Measurements from ENCODE around the gene SHKBP1.
"Not testable (repeated sequence)": the region's sequence is repeated elsewhere in the genome, so short reads cannot be mapped to it uniquely, and the experiment has no call there.

Gene SHKBP1

DNA sequence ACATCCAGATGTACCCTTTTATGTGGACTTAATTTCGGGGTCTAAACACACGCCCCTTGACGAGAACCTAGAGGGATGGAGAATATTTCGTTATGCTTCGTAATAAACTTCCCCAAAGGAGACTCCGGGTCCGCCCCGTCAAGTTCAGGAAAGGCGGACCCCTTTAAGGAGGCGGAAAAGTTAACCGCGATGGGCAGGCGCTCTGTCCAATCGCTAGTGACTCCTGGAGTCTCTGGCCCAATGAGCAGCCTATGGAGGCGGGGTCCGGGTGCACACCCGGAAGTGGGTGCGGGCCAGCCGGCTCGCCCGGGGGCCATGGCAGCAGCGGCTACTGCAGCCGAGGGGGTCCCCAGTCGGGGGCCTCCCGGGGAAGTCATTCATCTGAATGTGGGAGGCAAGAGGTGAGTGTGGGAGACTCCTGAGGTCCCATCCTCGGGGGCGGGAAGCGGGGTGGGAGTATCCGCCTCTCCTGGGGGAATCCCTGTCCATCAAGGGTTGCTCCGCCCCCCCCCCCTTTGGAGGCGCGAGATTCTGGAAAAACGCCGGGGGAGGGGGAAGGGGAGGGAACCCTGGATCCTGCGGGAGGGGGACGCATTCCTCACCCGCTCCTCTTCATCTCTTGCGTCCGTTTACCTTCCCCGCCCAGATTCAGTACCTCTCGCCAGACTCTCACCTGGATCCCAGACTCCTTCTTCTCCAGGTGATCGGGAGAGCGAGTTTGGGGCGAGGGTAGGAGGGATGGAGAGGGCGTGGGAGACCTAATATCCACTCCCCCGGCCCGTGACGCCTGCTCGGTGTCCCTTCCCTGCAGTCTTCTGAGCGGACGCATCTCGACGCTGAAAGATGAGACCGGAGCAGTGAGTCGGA lies at the start of gene SHKBP1:
TSS of gene SHKBP1 (plus strand) at position 289 of the 867 bp plus-strand sequence. CDS start at position 316, 27 bp downstream.
- in situ Hi-C loops (cut with MboI; ENCODE audit: low sequenced_read_pairs): no loop called here

GRCh38 chr19:40528078-40528477 lies 48.6 kb upstream of the SHKBP1 start:
- in situ Hi-C loops (cut with MboI; ENCODE audit: low sequenced_read_pairs): no loop called here

GRCh38 chr19:40528533-40529092 lies 48.1 kb upstream of the SHKBP1 start:
- in situ Hi-C loops (cut with MboI; ENCODE audit: low sequenced_read_pairs): no loop called here

GRCh38 chr19:40529093-40529954 lies 47.3 kb upstream of the SHKBP1 start:
- in situ Hi-C loops (cut with MboI; ENCODE audit: low sequenced_read_pairs): no loop called here

- in situ Hi-C loops (cut with MboI; ENCODE audit: low sequenced_read_pairs): no loop called here
Observed at GRCh38 chr19:40530091-40530901, 46.4 kb upstream of the SHKBP1 start.

GRCh38 chr19:40533508-40533907 lies 43.2 kb upstream of the SHKBP1 start:
- in situ Hi-C loops (cut with MboI; ENCODE audit: low sequenced_read_pairs): no loop called here

DNA sequence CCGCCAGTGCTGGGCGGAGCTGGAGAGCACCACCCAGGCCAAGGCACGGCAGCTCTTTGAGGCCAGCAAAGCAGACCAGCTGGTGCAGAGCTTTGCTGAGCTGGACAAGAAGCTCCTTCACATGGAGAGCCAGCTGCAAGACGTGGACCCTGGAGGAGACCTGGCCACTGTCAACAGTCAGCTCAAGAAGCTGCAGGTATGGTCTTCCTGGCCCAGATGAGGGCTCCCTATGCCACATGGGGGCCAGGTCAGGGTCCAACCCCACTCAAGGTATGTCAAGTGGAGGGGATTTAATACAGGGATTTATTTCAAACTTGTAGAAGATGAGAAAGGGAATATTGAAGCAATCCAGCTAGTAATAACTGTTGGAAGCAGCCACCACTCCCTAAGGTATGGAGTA lies 42.5 kb upstream of the SHKBP1 start:
- in situ Hi-C loops (cut with MboI; ENCODE audit: low sequenced_read_pairs): no loop called here

DNA sequence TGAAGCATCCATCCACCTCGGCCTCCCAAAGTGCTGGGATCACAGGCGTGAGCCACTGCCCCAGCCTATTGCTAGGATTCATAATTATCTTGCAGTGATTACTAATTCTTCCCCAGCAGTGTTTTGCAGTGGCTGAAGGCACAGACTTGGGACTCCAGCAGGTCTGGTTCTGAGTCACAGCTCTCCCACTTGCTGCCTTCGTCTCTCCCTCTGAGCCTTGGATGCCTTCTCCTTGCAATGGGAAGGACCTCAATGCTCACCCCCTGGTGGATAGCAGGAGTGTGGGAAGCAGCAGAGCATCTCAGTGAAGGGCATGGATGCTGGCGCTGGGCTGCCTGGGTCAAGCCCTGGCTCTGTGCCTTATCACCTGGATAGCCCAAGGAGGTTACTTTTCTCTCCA lies 37.6 kb upstream of the SHKBP1 start:
- in situ Hi-C loops (cut with MboI; ENCODE audit: low sequenced_read_pairs): no loop called here

DNA sequence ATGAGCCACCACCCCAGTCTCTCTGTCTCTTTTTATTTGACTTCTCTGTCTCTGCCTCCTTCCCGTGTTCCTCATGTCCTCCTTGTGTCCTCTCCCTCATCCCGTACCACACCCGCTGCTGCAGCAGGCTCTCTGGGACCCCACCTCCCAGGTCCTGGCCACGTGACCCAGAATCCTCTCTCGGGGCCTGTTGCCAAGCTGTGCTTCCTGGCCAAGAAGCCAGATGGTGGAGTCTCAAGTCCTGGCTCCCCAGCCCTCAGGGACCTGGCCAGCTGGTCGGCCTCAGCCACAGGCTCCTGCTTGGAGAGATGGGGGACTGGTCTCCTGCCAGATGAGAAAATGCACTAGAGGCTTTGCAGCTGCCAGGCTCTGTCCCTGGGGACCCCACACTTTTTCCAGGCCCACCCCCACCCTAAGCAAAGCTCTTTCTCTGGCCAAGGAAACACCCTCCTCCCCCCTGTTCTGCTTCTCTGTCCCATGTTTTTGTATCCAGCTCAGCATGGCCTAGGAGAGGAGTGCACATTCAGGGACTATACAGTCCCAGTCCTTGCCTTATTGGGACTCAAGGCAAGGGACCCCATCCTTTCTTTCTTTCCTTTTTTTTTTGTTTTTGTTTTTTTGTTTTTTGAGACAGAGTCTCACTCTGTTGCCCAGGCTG lies 34.3 kb upstream of the SHKBP1 start:
- in situ Hi-C loops (cut with MboI; ENCODE audit: low sequenced_read_pairs): no loop called here

DNA sequence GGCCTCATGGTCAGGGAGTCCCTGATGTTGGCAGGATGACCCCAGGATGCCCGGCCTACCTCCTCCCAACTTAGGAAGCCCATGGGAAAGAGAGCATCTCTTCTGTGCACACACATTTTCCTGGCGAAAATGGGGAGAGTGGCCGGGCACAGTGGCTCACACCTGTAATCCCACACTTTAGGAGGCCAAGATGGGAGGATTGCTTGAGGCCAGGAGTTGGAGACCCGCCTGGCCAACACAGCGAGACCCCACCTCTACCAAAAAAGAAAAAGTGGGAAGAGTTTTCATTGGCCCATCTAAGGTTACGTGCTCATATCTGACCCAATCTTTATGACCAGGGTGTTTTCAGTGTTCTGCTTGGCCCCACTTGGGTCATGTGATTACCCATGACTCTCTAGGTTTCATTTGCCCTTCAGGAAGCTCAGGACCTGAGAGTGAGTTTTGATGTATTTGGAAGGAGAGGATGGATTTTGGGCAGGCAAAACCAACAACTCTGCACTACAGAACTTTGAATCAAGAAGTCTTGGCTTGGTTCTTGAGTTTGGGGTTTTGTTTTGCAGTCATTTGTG lies 33.6 kb upstream of the SHKBP1 start:
- in situ Hi-C loops (cut with MboI; ENCODE audit: low sequenced_read_pairs): no loop called here

DNA sequence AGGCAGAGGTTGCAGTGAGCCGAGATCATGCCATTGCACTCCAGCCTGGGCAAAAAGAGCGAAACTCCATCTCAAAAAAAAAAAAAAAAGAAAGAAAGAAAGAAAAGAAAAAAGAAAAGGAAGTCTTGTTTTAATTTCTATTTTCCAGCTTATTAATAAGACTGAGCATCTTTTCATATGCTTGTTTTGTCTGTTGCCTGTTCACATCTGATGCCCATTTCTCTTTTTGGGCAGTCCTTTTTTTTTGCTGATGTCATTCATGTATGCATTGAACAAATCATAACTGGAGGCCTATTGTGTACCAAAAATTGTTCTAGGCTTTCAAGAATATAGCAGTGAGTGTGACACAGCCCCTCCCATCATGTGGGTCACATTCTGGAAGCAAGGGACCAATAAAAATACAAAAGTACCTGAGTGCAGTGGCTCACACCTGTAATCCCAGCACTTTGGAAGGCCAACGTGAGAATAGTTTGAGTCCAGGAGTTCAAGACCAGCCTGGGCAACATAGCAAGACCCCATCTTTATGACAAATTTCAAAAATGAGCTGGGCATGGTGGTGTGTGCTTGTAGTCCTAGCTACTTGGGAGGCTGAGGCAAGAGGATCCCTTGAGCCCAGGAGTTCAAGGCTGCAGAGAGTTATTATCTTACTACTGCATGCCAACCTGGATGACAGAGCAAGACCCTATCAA lies 30.4 kb upstream of the SHKBP1 start:
- in situ Hi-C loops (cut with MboI; ENCODE audit: low sequenced_read_pairs): not testable (repeated sequence)

DNA sequence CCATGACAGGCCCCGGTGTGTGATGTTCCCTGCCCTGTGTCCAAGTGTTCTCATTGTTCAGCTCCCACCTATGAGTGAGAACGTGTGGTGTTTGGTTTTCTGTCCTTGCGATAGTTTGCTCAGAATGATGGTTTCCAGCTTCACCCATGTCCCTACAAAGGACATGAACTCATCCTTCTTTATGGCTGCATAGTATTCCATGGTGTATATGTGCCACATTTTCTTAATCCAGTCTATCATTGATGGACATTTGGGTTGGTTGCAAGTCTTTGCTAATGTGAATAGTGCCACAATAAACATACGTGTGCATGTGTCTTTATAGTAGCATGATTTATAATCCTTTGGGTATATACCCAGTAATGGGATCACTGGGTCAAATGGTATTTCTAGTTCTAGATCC lies 29.5 kb upstream of the SHKBP1 start:
- in situ Hi-C loops (cut with MboI; ENCODE audit: low sequenced_read_pairs): not testable (repeated sequence)

DNA sequence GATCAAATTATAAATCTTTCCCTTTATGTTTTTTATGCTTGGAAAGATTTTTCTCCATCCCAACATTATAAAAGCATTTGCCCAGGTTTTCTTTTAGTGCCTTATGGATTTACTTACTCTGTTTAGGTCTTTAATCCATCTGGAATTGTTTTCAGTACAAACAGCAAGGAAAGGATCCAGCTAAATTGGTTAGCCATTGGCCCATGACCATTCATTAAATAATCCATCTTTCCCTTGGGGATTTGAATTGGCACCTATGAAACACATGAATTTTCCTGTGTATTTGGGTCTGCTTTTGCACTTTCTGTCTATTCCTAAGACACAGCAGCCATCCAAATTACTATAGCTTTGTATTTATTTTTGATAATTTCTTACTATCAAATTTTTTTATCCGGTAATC lies 28.8 kb upstream of the SHKBP1 start:
- in situ Hi-C loops (cut with MboI; ENCODE audit: low sequenced_read_pairs): no loop called here

- in situ Hi-C loops (cut with MboI; ENCODE audit: low sequenced_read_pairs): no loop called here
Observed at GRCh38 chr19:40549007-40549708, 27.5 kb upstream of the SHKBP1 start.

DNA sequence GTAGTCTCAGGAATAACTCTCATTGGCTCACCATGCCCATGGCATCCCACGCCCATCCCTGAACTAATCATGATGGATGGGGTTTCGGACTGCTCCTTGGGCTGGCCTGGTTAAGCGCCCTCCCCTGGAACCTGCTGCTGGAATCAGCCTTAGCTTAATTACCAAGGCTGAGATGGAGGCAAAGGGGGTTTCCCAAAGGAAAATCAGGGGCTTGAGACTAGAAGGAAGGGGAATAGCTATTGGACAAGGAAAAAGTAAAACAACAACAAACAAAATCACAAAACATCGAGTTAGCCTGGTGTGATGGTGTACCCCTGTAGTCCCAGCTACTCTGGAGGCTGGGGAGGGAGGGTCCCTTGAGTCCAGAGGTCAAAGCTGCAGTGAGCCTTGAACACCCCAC lies 25.7 kb upstream of the SHKBP1 start:
- in situ Hi-C loops (cut with MboI; ENCODE audit: low sequenced_read_pairs): no loop called here

DNA sequence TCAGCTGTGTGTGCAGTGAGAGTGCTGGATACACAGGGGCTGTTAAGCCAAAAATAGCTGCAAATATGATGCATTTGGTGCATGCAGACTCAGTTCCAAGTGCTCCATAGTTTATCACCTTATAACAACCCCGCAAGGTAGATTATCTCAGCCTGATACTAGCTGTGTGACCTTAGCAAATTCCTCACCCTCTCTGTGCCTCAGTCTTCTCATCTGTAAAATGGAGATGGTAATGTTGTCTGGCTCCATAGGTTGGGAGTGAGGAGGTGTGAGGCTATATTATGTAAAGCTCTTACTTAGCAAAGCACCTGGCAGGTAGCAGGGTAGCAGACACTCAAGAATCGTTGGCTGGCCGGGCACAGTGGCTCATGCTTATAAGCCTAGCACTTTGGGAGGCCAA lies 23.8 kb upstream of the SHKBP1 start:
- in situ Hi-C loops (cut with MboI; ENCODE audit: low sequenced_read_pairs): no loop called here

GRCh38 chr19:40553885-40554857 lies 22.5 kb upstream of the SHKBP1 start:
- in situ Hi-C loops (cut with MboI; ENCODE audit: low sequenced_read_pairs): no loop called here
